Retinal pigment epithelial cell (primary cell): ENCODE data around the gene PER2.
"Not testable (repeated sequence)": the region's sequence is repeated elsewhere in the genome, so short reads cannot be mapped to it uniquely, and the experiment has no call there.

Experiments
- DNase-seq: peaks from one replicate; pipeline ENCODE4 v3.0.0-alpha.2; 2010; ENCODE audit warnings: low read depth
- H3K4me3 ChIP-seq: 2 replicates; pipeline ENCODE4 v1.5.1; 2011; ENCODE audit warnings: mild to moderate bottlenecking, low read length, control low read depth, moderate library complexity
- TF ChIP-seq, protein P1 (sequence below): conservative IDR thresholded peaks from 2 replicates; pipeline ENCODE4 v1.5.1; 2011; ENCODE audit warnings: low read depth, low read length, control low read depth, inconsistent platforms

The PER2 gene

DNA sequence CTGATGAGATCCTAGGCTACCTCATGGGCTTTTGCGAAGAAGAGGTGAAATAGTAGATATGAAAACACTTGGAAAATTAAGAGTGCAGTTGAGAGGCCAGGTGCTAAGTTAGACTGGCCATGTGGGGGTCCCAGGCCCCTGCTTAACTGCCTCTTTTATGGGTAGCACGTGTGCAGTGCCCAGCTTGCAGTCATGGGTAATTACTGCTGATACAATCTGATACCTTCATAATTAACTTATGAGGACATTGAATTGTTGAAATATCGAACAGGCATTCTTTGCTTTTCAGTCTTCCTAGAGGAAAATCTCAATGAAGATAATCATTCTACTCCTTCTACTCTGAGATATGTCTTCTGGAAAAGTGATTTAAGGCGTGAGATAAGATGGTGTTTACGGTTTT is 43.5 kb upstream of the PER2 start:
- H3K4me3 ChIP-seq: no peak overlapping the region
- DNase-seq: no peak
- TF ChIP-seq, protein P1, sequence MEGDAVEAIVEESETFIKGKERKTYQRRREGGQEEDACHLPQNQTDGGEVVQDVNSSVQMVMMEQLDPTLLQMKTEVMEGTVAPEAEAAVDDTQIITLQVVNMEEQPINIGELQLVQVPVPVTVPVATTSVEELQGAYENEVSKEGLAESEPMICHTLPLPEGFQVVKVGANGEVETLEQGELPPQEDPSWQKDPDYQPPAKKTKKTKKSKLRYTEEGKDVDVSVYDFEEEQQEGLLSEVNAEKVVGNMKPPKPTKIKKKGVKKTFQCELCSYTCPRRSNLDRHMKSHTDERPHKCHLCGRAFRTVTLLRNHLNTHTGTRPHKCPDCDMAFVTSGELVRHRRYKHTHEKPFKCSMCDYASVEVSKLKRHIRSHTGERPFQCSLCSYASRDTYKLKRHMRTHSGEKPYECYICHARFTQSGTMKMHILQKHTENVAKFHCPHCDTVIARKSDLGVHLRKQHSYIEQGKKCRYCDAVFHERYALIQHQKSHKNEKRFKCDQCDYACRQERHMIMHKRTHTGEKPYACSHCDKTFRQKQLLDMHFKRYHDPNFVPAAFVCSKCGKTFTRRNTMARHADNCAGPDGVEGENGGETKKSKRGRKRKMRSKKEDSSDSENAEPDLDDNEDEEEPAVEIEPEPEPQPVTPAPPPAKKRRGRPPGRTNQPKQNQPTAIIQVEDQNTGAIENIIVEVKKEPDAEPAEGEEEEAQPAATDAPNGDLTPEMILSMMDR: no peak

DNA sequence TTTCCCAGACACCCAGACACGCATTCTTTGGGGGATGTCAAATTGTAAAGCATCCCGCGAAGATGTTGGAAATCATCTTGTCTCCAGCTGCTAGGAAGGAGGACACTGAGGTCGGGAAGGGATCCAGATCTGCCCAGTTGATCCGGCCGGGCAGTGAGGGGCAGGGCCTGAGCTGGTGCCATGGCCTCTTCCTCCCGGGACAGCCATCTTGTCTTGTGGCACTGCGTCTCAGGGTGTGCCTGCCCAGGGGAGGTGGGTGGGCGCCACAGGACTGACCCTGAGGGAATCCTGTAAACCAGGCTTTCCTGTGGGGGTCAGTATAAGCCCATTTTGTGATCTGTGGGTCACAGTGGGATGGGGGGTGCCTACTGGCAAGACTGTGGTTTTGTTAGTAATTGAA is 42.0 kb upstream of the PER2 start:
- TF ChIP-seq, protein P1: no peak
- no peak for DNase-seq
- no peak overlapping the region for H3K4me3 ChIP-seq

DNA sequence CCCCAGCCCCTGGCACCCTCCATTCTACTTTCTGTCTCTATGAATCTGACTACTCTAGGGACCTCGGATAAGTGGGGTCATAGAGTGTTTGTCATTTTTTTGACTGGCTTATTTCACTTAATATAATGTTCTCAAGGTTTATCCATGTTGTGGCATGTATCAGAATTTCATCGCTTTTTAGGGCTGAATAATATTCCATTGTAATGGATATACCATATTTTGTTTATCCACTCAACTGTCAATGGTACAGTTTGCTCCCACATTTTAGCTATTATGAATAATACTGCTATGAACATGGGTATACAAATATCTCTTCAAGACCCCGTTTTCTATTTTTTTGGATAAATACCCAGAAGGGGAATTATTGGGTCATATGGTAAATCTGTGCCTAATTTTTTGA is 39.3 kb upstream of the PER2 start:
- DNase-seq: no peak
- no peak overlapping the region for H3K4me3 ChIP-seq
- TF ChIP-seq, protein P1: no peak

DNA sequence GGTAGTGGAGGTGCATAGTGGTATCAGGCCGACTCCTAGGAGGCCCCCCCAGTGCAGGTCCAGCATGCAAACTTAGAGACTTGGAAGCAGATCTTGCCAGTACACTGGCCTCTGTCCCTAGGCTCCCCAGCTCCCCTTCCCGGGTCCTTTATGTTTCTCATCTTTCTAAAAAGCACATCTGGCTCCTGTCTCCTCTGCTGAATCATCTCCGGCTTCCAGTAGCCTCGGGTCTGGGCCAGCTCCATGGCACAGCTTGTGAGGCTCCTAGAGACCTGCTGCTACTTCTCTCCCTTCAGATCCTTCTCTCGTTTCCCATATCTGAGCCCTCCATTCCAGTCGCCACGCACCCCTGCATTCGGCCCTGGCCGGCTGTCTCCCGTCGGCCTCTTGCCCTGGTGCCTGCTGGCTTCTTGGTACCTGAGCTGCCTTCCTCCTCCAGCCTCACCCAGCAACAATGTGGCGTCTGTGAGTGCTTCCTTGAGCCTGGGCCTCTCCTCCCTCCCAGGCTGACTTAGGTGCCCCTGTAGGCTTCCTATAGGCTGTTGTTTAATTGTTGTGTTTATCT is 38.5 kb upstream of the PER2 start:
- no peak overlapping the region for H3K4me3 ChIP-seq
- DNase-seq: no peak
- TF ChIP-seq, protein P1: no peak

DNA sequence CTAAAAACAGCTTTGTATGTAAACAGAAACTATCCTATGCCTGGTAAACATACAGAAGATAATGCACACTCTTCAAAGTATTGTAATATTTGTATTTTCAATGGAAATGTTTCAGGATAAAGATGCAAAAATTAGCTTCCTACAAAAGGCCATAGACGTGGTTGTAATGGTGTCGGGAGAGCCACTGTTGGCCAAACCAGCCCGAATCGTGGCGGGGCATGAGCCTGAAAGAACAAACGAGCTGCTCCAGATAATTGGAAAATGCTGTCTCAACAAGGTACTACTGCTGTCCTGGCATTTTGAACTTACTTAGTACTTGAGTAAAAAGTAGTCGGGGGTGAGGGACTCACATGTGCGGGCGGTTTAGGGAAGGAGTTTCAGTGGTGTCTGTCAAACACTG is 37.3 kb upstream of the PER2 start:
- DNase-seq: no peak
- TF ChIP-seq, protein P1: no peak
- H3K4me3 ChIP-seq: no peak overlapping the region

DNA sequence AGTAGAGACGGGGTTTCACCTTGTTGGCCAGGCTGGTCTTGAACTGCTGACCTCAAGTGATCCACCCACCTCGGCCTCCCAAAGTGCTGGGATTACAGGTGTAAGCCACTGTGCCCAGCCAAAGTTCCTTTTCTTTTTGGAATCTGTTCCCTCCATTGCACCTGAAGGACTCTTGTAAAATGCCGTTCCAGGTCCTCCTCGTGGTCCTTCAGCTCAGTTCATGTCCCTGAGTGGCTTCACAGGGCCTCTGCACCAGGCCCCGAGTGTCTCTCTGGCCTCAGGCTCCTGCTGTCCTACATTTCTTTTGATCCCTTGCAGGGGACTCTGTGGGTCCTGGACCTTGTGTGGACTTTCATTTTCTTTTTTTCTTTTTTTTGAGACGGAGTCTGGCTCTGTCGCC is 35.8 kb upstream of the PER2 start:
- not testable (repeated sequence) for DNase-seq, H3K4me3 ChIP-seq

DNA sequence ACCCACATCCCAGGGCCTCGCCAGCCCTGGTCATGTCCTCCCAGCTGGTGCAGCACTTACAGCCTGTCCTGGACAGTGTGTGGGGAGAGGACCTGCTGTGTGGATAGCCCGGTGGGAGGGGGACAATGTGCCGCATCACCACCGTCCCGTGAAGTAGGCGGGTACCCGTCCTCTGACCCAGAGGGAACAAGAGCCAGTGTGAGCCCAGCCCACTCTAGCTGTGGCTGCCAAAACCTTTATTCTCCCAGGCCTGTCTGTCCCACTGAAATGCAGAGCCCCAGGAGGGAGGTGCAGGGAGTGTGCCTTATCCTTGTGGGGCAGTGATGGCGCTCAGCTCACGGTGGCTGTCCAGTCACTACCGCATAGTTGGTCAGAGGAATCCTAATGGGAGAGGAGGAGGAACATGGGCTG is 33.6 kb upstream of the PER2 start:
- H3K4me3 ChIP-seq: no peak overlapping the region
- TF ChIP-seq, protein P1: no peak
- no peak for DNase-seq

DNA sequence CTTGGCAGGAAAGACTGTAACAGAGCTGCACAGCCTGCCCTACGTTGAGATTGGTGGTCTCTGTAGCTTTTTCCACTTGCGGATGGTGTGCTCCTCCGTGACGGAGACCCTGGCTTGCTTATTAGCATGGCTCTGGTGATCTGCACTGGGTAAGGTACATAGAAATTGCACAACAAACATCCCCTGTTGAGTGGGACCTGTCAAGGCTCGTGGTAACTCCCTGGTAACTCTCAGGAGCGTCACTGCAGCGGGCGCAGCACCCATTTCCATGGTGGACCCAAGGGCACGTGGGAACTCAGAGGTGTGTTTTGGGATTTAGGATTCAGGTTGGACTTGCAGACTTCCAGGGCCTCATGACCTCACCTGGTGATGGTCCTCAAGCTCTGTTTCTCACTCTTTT is 33.1 kb upstream of the PER2 start:
- TF ChIP-seq, protein P1: no peak
- no peak for DNase-seq
- H3K4me3 ChIP-seq: peak overlapping the region; percentile 50
